Measurements from ENCODE around the gene PPEF1. TPM values are rescaled to one million over a fixed set of nuclear protein-coding genes. Genes with fewer than 3 reads are reported as not detected.

PPEF1 gene
- total RNA-seq, 1 donor from 2014 or later: not detected

DNA sequence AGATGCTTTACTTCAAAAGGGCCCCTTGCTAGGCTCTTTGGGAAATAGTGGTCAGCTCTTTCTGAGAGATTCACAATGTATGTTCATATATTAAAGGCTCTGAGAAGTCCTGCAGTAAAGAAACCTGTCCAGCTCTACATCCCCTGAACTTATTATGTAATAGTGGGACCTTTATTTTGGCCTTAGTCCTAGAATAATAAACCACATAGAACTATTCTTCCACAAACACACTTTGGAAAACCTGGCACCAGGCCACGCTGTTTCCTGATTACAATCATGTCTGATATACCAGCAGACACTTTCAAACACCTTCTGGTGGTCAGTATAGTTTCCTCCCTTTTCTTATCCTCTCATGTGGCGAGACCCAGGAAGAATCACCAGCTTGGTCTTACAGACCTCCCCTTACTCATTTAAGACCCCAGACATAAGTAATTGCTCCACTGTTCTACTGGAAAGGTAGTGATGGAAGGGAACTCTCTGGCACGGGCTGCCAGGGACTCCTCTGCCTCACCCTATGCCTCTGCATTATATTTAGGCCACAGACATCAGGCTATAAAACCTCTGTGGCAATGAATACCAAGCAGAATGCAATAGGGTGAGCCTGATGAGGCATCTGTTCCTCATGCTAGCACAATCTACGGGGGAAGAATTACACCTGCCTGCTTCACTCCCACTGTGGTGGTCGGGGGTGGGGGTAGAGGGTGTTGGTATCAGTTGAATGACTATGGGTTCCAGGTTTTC is 5.7 kb upstream of the PPEF1 start:
- TF ChIP-seq, protein P1, sequence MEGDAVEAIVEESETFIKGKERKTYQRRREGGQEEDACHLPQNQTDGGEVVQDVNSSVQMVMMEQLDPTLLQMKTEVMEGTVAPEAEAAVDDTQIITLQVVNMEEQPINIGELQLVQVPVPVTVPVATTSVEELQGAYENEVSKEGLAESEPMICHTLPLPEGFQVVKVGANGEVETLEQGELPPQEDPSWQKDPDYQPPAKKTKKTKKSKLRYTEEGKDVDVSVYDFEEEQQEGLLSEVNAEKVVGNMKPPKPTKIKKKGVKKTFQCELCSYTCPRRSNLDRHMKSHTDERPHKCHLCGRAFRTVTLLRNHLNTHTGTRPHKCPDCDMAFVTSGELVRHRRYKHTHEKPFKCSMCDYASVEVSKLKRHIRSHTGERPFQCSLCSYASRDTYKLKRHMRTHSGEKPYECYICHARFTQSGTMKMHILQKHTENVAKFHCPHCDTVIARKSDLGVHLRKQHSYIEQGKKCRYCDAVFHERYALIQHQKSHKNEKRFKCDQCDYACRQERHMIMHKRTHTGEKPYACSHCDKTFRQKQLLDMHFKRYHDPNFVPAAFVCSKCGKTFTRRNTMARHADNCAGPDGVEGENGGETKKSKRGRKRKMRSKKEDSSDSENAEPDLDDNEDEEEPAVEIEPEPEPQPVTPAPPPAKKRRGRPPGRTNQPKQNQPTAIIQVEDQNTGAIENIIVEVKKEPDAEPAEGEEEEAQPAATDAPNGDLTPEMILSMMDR (conservative IDR thresholded peaks at IDR 0.05; ENCODE audit: low read depth, low read length): no peak
- H3K4me3 ChIP-seq (ENCODE audit: low read depth, low read length): no peak overlapping the region
- DNase-seq (ENCODE audit: low read depth): no peak

DNA sequence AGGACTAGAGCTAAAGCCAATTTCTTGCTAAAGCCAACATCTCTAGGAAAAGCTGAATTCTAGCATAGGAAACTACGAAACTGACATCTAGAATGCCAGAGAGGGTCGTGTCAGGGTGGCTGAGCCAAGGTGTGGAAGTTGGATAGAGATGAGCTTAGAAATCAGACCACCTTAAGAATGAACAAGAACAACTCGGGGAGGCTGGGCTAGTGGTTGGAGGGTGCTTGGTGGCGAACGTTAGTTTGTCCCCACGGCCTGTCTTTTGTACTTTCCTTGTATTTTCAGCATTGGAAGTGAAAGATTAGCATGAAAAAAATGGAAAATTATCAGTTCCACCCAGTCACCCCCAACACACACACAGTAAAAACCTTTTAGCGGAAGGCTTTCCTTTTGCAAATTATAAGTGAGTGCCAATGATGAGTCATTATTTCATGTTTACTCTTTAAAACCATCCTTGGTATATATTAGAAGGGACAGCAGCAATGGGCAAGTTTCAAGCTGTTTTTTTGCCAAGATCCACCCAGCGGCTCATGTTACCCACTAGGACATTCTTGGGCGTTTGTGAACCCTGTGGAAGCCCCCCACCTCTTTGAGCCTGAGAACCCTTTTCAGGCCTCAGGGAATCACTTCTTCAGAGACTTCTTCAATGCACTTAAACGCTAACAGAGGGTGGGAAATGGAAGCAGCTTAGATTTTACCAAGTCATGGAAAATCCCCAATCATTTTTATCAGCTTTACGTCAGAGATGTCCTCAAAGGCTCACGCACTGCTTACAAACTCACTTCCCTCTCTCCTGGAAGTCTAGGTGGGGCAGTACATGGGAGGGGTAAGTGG is 4.9 kb upstream of the PPEF1 start:
- TF ChIP-seq, protein P1 (conservative IDR thresholded peaks at IDR 0.05; ENCODE audit: low read depth, low read length): no peak
- H3K4me3 ChIP-seq (ENCODE audit: low read depth, low read length): no peak overlapping the region
- no peak for DNase-seq (ENCODE audit: low read depth)

DNA sequence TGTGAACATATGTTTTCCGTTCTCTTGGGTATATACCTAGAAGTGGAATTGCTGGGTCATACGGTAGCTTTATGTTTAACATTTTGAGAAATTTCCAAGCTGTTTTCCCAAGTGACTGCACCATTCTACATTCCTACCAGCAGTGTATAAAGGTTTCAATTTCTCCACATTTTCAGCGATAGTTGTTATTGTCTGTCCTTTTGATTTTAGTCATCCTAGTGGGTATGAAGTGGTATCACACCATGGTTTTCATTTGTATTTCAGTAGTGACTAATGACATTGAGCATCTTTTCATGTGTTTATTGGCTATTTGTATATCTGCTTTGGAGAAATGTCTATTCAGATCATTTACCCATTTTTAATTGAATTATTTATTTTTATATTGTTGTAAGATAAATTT is 2.4 kb downstream of the PPEF1 start:
- no peak overlapping the region for H3K4me3 ChIP-seq (ENCODE audit: low read depth, low read length)
- TF ChIP-seq, protein P1 (conservative IDR thresholded peaks at IDR 0.05; ENCODE audit: low read depth, low read length): no peak
- no peak for DNase-seq (ENCODE audit: low read depth)

DNA sequence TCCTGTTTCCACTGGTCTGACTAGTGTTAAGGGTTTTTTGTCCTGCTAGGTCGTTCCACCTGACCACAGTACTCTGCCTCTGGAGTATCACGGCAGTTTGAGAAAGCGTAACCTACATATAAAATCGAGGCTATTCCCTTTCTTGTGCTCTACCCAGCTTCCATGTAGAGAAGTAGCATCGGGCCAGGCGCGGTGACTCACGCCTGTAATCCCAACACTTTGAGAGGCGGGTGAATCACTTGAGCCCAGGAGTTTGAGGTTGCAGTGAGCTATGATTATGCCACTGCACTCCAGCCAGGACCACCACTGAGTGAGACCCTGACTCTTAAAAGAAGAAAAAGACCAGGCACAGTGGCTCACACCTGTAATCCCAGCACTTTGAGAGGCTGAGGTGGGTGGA is 7.5 kb downstream of the PPEF1 start:
- TF ChIP-seq, protein P1 (conservative IDR thresholded peaks at IDR 0.05; ENCODE audit: low read depth, low read length): no peak
- no peak for DNase-seq (ENCODE audit: low read depth)
- no peak overlapping the region for H3K4me3 ChIP-seq (ENCODE audit: low read depth, low read length)

DNA sequence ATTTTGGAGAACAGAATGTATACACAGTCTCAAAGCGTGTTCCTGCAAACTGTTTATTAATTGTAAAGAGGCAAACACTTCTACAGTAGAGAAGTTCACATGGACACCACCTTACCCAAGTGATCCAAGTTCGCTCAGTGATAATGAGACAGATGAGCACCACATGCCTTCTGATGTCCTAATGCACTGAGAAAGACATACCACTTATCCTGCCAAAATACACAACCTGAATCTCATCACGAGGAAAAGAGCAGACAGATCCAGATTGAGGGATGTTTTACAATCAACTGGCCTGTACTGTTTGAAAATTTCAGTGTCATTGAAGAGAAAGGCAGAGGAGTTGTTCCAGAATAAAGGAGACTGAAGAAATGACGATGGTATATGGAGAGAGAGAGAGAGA is 12.4 kb downstream of the PPEF1 start:
- no peak for DNase-seq (ENCODE audit: low read depth)
- H3K4me3 ChIP-seq (ENCODE audit: low read depth, low read length): no peak overlapping the region
- TF ChIP-seq, protein P1 (conservative IDR thresholded peaks at IDR 0.05; ENCODE audit: low read depth, low read length): no peak

DNA sequence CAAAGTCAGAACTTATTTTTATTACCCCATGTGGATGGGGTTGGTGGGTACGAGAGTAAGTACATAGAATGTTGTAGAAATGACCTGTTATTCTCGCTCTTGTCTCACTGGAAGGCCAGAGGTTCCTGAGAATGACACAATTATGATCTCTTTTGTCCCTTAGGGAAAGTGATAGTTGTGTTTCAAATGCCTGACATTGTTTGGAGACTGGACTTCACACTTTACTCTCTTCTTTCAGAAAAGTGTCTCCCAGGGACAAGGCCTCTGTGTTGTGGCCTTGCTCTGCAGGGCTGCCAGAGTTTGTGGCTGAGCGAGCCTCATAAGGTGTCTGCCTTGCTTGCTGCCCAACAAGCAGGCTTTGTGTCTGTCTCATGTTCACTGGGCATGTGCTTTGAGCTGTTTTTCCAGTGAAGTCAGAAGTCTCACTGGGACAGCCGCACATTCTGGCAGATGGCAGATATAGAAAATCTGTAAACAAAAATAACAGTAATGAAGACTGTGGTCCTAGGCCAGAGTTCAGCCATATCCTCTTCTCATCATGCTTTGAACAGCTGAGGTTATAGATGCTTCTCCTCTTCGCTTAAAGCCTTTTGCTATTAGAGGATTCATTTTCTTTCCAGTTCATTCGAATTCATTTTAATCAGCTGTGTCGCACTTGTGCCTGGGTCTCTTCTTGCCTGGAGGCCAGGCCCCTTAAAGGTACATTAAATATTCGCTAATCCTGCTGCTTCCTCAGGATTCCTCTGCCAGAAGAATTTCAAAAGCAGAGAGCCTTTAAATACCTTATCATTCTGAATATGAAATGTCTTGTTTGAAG is 14.4 kb downstream of the PPEF1 start:
- TF ChIP-seq, protein P1 (conservative IDR thresholded peaks at IDR 0.05; ENCODE audit: low read depth, low read length): no peak
- no peak for DNase-seq (ENCODE audit: low read depth)
- H3K4me3 ChIP-seq (ENCODE audit: low read depth, low read length): no peak overlapping the region

All from epithelial cell of proximal tubule (primary cell).